ENCODE results near the gene PITX3.

DNA sequence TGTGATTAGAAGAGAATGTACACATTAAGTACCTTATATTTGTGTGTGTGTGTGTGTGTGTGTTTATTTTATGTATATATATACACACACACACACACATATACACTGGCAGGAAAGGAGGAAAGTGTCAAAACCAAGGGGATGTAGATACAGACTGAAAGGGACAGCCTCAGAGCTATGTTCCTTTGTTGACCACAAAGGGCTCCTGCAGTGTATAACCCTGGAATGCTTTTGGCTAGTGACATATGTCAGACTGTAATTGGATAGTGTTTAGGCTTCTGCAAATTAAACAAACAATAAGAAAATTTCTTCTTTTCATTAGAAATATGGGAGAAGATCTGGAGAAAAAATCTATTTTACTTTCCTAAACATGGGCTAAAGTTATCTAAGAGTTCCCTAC, 19.9 kb upstream of the PITX3 start:
- TF ChIP-seq EZH2 (IDR thresholded peaks at IDR 0.05; ENCODE audit: insufficient read depth, poor library complexity, severe bottlenecking), result no peak
- no peak for TF ChIP-seq EZH2phosphoT487 (IDR thresholded peaks at IDR 0.05; ENCODE audit: insufficient read depth, low read depth)

Measured in GM23248 (cell line).